ENCODE measurements around the gene KANSL3. TPM values are rescaled to one million over a fixed set of nuclear protein-coding genes. Genes with fewer than 3 reads are reported as not detected.

The KANSL3 gene
- total and polyA plus RNA-seq, 9 of the 15 experiments (the other 6 are each of a cell fraction or from before 2014, with no cell fraction given) = 11.3 to 43.7 (median 27.9) TPM

DNA sequence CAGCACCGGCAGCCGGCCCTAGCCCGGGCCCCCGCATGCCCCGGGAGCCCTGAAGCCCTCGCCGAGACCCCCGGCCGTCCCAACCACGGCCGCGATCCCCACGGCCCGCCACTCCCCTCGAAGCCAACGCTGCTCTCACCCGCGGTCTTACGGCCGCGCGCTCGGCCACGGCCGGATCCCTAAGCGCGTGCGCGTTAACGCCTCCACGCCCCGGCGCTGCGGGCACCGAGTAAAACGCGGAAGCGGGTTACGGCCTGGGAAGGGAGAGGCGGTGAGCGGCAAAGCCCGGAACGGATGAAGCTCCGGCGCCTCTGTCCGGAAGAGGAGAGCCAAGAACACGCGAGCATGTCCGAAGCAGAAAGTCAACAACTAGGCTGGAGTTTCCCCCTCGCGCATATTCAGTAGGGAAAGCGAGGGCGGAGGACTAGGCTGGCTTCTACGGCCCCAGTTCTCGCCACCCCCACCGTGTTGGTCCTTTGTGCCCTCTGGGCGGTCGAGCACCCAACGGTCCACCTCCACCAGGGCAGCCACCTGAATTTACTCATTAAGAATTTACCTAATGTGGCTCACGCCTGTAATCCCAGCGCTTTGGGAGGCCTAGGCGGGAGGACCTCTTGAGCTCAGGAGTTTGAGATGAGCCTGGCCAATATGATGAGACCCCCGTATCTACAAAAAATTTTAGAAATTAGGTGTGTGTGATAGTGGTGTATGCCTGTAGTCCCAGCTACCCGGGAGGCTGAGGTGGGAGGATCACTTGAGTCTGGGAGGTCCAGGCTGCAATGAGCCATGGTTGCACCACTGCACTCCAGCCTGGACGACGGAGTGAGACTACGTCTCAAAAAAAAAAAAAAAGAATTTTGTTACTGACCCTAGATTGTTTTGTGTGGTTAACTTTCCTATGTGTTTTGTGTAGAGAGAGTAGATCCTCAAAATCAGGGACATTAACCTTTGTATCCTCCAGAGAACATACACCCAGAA lies at the start of gene KANSL3 (continued):
- TF ChIP-seq, protein P1, sequence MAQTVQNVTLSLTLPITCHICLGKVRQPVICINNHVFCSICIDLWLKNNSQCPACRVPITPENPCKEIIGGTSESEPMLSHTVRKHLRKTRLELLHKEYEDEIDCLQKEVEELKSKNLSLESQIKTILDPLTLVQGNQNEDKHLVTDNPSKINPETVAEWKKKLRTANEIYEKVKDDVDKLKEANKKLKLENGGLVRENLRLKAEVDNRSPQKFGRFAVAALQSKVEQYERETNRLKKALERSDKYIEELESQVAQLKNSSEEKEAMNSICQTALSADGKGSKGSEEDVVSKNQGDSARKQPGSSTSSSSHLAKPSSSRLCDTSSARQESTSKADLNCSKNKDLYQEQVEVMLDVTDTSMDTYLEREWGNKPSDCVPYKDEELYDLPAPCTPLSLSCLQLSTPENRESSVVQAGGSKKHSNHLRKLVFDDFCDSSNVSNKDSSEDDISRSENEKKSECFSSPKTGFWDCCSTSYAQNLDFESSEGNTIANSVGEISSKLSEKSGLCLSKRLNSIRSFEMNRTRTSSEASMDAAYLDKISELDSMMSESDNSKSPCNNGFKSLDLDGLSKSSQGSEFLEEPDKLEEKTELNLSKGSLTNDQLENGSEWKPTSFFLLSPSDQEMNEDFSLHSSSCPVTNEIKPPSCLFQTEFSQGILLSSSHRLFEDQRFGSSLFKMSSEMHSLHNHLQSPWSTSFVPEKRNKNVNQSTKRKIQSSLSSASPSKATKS (CRISPR knock-in tag; IDR thresholded peaks at IDR 0.05) = no peak; the same call in 1 of the 2 replicates
- TF ChIP-seq, protein P2, sequence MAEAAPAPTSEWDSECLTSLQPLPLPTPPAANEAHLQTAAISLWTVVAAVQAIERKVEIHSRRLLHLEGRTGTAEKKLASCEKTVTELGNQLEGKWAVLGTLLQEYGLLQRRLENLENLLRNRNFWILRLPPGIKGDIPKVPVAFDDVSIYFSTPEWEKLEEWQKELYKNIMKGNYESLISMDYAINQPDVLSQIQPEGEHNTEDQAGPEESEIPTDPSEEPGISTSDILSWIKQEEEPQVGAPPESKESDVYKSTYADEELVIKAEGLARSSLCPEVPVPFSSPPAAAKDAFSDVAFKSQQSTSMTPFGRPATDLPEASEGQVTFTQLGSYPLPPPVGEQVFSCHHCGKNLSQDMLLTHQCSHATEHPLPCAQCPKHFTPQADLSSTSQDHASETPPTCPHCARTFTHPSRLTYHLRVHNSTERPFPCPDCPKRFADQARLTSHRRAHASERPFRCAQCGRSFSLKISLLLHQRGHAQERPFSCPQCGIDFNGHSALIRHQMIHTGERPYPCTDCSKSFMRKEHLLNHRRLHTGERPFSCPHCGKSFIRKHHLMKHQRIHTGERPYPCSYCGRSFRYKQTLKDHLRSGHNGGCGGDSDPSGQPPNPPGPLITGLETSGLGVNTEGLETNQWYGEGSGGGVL (CRISPR knock-in tag; IDR thresholded peaks at IDR 0.05) = no peak
- TF ChIP-seq, protein P3, sequence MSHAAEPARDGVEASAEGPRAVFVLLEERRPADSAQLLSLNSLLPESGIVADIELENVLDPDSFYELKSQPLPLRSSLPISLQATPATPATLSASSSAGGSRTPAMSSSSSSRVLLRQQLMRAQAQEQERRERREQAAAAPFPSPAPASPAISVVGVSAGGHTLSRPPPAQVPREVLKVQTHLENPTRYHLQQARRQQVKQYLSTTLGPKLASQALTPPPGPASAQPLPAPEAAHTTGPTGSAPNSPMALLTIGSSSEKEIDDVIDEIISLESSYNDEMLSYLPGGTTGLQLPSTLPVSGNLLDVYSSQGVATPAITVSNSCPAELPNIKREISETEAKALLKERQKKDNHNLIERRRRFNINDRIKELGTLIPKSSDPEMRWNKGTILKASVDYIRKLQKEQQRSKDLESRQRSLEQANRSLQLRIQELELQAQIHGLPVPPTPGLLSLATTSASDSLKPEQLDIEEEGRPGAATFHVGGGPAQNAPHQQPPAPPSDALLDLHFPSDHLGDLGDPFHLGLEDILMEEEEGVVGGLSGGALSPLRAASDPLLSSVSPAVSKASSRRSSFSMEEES (CRISPR knock-in tag; IDR thresholded peaks at IDR 0.05) = peak; percentile 15; the same call in 1 of the 2 replicates
- no peak for TF ChIP-seq ZFP1 (CRISPR knock-in tag; IDR thresholded peaks at IDR 0.05)
- TF ChIP-seq FUS (optimal IDR thresholded peaks at IDR 0.05; ENCODE audit: low read depth, low read length) = no peak
- TF ChIP-seq MECOM (CRISPR knock-in tag; IDR thresholded peaks at IDR 0.05) = peak; percentile 68
- no peak for TF ChIP-seq ZNF436 (CRISPR knock-in tag; IDR thresholded peaks at IDR 0.05)
- TF ChIP-seq, protein P4, sequence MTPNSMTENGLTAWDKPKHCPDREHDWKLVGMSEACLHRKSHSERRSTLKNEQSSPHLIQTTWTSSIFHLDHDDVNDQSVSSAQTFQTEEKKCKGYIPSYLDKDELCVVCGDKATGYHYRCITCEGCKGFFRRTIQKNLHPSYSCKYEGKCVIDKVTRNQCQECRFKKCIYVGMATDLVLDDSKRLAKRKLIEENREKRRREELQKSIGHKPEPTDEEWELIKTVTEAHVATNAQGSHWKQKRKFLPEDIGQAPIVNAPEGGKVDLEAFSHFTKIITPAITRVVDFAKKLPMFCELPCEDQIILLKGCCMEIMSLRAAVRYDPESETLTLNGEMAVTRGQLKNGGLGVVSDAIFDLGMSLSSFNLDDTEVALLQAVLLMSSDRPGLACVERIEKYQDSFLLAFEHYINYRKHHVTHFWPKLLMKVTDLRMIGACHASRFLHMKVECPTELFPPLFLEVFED (CRISPR knock-in tag; conservative IDR thresholded peaks at IDR 0.05) = peak; percentile 88
- TF ChIP-seq, protein P5, sequence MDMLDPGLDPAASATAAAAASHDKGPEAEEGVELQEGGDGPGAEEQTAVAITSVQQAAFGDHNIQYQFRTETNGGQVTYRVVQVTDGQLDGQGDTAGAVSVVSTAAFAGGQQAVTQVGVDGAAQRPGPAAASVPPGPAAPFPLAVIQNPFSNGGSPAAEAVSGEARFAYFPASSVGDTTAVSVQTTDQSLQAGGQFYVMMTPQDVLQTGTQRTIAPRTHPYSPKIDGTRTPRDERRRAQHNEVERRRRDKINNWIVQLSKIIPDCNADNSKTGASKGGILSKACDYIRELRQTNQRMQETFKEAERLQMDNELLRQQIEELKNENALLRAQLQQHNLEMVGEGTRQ (CRISPR knock-in tag; IDR thresholded peaks at IDR 0.05) = no peak
- TF ChIP-seq BRCA1 (IDR thresholded peaks at IDR 0.05) = no peak
- TF ChIP-seq BRCA1 (CRISPR knock-in tag; IDR thresholded peaks at IDR 0.05) = no peak
- TF ChIP-seq ELF4 (CRISPR knock-in tag; IDR thresholded peaks at IDR 0.05) = peak; percentile 77; the same call in 1 of the 2 replicates
- no peak for TF ChIP-seq HNRNPUL1 (IDR thresholded peaks at IDR 0.05; ENCODE audit: low read length)
- no peak for TF ChIP-seq BRF1 (IDR thresholded peaks at IDR 0.05; ENCODE audit: borderline replicate concordance, extremely low read depth, insufficient read length)
- no peak for TF ChIP-seq TGIF2 (CRISPR knock-in tag; IDR thresholded peaks at IDR 0.05)
- TF ChIP-seq, protein P6, sequence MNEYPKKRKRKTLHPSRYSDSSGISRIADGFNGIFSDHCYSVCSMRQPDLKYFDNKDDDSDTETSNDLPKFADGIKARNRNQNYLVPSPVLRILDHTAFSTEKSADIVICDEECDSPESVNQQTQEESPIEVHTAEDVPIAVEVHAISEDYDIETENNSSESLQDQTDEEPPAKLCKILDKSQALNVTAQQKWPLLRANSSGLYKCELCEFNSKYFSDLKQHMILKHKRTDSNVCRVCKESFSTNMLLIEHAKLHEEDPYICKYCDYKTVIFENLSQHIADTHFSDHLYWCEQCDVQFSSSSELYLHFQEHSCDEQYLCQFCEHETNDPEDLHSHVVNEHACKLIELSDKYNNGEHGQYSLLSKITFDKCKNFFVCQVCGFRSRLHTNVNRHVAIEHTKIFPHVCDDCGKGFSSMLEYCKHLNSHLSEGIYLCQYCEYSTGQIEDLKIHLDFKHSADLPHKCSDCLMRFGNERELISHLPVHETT (CRISPR knock-in tag; conservative IDR thresholded peaks at IDR 0.05 in 1 of 2, IDR thresholded peaks at IDR 0.05 in 1 of 2) = peak in 1 of 2 experiments; percentile 85; a peak in 2 of 4 replicates

Data from K562 (cell line).